Stimulated activated CD8-positive, alpha-beta memory T cell treated with anti-CD3 and anti-CD28 coated beads, Interleukin-12 subunit alpha, Interleukin-12 subunit beta, amount 100 ng/mL, for 1 hour (primary cell): Measurements from ENCODE around the gene SMAD3.
"Not testable (repeated sequence)": the region's sequence is repeated elsewhere in the genome, so short reads cannot be mapped to it uniquely, and the experiment has no call there.

Source experiments
- DNase-seq: peaks from one replicate; pipeline ENCODE4 v3.0.0-alpha.2; 2020; ENCODE audit warnings: low read depth

Gene SMAD3

GRCh38 chr15:67110958-67111864 lies 45.8 kb downstream of the SMAD3 start:
- DNase-seq = no peak

DNA sequence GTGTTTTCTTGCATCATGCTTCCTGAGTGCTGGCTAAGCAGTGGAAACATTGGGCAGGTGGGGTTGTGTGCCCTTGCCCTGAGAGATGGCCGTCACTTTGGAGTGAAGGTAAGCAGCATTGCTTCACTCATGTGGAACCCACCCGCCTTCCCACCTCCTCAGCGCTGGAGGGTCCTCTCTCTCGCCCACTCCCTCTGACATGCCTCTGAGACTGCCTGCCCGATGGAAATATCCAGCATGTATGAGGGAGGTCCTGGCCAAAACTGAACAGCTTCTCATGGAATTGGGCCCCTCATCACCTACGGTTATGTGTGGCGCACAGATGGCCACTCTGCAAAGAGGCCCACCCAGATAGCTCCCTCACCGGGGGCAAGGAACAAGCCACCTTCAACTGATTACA lies 48.6 kb downstream of the SMAD3 start:
- no peak for DNase-seq

GRCh38 chr15:67114846-67115585 lies 49.6 kb downstream of the SMAD3 start:
- DNase-seq = no peak

GRCh38 chr15:67115586-67115969 lies 50.2 kb downstream of the SMAD3 start:
- no peak for DNase-seq

GRCh38 chr15:67116742-67117141 lies 51.3 kb downstream of the SMAD3 start:
- DNase-seq = no peak

DNA sequence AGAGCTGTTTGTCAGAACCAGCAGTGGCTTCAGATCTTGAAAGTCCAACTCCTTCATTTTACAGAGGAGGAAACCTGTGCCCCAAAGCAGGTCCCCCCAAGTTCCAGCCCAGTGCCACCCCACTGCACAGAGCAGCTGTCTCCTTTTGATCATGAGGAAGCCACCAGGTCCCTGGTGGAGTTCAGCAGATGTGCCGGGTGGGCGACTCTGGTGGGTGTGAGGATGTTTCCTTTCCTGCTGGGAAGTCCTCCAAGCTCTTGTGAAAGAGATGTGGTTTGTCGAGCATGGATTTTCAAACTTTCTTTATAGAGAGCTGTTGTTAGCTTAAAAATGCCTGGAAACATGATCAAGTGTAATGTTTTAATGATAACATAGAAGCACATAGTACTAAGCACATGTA lies 52.0 kb downstream of the SMAD3 start:
- no peak for DNase-seq

DNA sequence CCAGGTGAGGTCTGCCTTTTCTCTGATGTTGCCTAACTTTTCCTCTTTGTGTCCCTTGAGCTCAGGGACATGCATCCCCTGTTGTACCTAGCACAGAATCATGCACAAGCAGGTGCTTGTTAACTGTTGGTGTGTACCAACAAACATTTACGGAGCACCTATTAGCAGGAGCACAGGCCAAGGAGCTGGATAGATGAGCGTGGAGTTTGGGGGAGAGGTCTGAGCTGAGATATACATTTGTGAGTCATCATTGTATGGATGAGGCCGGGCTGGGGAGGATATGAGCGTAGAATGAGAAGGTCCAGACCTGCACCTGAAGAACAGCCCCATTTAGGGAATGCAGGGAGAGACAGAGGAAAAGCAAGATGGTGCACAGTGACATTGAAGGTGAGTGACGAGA lies 53.4 kb downstream of the SMAD3 start:
- no peak for DNase-seq

DNA sequence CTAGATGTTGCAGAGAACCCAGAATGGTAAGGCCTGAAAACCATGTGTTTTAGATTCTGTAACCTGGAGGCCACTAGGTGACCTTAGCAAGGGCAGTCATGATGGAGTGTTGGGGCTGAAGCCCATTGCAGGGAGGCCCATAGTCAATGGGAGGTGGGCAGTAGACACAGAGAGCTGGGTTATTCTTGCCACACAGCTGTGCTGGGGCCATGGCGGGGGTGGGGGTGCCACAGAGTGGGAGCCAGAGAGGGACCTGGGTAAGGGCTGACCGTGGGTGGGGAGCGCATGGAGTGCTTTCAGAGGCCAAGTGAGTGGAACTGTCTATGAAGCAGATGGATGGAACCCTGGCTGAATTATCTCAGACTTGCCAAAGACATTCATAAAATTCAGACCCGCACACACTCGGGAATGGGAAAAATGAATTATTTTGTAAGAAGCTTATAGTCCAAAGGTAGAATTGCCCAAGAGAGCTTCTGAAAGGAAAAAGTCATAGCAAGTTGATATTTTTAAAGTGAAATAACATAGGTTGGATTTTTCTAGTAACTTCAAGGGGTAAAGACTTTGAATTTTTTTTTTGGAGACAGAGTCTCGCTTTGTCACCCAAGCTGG lies 53.9 kb downstream of the SMAD3 start:
- DNase-seq = no peak

DNA sequence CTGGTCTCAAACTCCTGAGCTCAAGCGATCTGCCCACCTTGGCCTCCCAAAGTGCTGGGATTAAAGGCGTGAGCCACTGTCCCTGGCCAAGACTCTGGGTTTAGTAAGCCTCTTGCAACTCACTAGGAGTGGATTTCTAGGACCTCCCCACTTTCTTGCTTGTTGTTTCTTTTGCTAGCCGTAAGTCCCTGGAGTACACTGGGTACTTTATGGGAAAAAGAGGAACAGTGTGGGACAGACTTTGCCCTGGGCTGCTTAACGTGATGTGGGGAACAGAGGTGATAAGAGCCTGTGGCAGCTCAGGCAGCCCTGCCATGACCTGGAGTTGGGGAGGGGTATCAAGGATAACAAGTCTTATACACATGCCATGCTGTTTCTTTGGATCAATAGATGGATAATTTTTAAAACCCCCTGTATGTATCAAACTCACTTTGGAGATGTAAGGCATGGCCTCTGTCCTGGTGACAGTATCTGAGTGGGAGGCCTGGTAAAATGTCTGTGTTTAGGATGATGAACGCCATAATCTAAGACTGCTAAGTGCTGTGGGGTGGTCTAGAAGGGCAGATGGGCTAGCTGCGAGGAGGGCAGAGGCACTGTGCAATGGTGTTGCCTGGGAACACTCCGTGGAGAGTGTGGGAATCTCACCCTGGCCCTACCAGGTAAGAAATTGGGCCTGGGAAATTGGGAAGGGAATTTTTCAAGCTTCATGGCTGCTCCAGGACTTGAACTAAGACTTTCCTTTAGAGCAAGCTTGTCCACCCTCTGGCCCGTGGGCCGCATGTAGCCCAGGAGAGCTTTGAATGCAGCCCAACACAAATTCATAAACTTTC lies 54.8 kb downstream of the SMAD3 start:
- no peak for DNase-seq

GRCh38 chr15:67120839-67121643 lies 55.6 kb downstream of the SMAD3 start:
- DNase-seq = peak; percentile 81

- DNase-seq = no peak
Observed at GRCh38 chr15:67121644-67122605, 56.5 kb downstream of the SMAD3 start.

DNA sequence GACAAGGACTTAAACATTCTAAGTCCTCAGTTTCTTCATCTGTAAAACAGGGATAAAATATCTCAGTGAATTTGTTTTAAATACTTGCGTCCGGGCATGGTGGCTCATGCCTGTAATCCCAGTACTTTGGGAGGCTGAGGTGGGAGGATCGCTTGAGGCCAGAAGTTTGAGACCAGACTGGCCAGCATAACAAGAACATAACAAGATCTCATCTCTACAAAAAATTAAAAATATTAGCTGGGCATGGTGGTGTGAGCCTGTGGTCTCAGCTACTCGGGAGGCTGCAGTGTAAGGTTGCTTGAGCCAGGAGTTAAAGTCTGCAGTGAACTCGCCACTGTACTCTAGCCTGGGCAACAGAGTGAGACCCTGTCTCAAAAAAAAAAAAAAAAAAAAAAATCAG lies 57.4 kb downstream of the SMAD3 start:
- not testable (repeated sequence) for DNase-seq

DNA sequence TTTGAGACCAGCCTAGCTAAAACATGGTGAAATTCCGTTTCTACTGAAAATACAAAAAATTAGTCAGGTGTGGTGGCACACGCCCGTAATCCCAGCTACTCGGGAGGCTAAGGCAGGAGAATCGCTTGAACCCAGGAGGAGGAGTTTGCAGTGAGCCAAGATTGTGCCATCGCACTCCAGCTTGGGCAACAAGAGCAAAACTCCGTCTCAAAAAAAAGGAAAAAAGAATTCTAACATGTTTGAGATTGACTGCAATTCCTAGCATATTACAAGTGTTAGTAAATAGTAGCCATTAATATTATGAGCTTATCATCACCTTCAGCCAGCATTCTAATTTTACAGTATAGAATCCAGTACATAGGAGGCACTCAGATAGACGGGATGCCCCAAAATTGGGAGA lies 57.9 kb downstream of the SMAD3 start:
- DNase-seq = not testable (repeated sequence)

DNA sequence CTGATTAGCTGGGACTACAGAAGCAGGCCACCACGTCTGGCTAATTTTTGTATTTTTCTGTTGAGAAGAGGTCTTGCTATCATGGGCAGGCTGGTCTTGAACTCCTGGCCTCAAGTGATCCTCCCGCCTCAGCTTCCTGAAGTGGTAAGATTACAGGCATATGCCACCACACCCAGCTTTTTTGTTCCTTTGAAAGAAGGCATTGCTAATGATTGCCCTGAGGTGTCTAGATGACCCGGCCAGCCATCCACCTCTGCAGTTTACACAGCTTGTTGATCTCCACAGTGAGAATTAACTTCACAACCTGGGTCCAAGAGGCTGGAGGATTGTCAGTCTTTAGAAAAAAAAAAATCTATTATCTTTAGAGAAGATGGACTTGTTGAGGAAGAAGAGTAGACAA lies 58.7 kb downstream of the SMAD3 start:
- DNase-seq = no peak

DNA sequence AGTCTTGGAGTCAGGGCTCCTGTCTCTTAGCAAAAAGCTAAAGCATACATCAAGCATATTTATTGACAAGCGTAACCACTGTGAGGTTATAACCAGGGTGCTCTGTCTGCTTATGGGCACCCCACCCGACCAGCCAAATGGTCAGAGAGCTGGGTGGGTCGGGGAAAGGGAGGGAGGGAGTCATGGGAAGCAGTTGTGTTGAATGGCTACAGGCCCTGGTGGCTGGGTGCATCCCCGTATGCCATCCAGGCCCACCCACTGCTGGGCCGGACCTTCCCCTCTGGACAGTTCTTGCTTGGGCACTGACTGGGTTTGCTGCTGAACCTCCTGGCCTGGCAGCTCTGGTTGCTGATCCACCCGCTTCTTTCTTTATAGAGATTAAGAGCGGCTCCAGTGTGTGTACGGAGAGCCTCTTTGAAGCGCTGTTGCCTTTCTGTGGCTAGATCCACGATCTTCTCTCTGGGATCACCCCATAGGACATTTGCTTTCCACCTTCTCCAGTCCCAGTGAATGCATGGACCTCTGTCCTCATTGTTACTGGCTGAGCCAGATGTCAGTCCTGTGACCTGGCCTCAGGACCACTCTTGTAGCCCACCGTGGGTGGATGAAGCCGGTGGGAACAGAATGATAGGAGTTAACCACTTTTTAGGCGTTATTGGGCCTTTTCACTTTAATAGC lies 59.6 kb downstream of the SMAD3 start:
- no peak for DNase-seq

GRCh38 chr15:67125589-67126502 lies 60.4 kb downstream of the SMAD3 start:
- DNase-seq = no peak

GRCh38 chr15:67126551-67127330 lies 61.3 kb downstream of the SMAD3 start:
- no peak for DNase-seq

- no peak for DNase-seq
Observed at GRCh38 chr15:67127331-67127664, 61.9 kb downstream of the SMAD3 start.
